Measurements from ENCODE around the gene TPSD1.
"Not testable (repeated sequence)": the region's sequence is repeated elsewhere in the genome, so short reads cannot be mapped to it uniquely, and the experiment has no call there.

The TPSD1 gene

GRCh38 chr16:1255276-1256122, at the start of gene TPSD1:
Gene TPSD1 (plus strand): TSS chr16:1256069. CDS start chr16:1256281, 212 bp downstream.
- not testable (repeated sequence) for DNase-seq (ENCODE audit: insufficient read length, low spot score); FAIRE-seq

GRCh38 chr16:1206326-1206725, 49.5 kb upstream of the TPSD1 start:
- no peak for FAIRE-seq
- no peak for DNase-seq (ENCODE audit: insufficient read length, low spot score)

GRCh38 chr16:1206786-1207185, 49.1 kb upstream of the TPSD1 start:
- FAIRE-seq (no peak), DNase-seq (ENCODE audit: insufficient read length, low spot score) (no peak)

- no peak for DNase-seq (ENCODE audit: insufficient read length, low spot score)
- FAIRE-seq = no peak
Observed at GRCh38 chr16:1208239-1208830, 47.5 kb upstream of the TPSD1 start.

GRCh38 chr16:1209081-1209480, 46.8 kb upstream of the TPSD1 start:
- FAIRE-seq (no peak), DNase-seq (ENCODE audit: insufficient read length, low spot score) (no peak)

- DNase-seq (ENCODE audit: insufficient read length, low spot score) = no peak
Observed at GRCh38 chr16:1210461-1210860, 45.4 kb upstream of the TPSD1 start.

GRCh38 chr16:1211451-1212268, 44.2 kb upstream of the TPSD1 start:
- FAIRE-seq = no peak
- DNase-seq (ENCODE audit: insufficient read length, low spot score) = no peak

More at GRCh38 chr16:1210461-1210860, 45.4 kb upstream of the TPSD1 start:
- no peak for FAIRE-seq

GRCh38 chr16:1212616-1213194, 43.2 kb upstream of the TPSD1 start:
- DNase-seq (ENCODE audit: insufficient read length, low spot score) (no peak), FAIRE-seq (no peak)

GRCh38 chr16:1213231-1213630, 42.6 kb upstream of the TPSD1 start:
- no peak for DNase-seq (ENCODE audit: insufficient read length, low spot score)
- no peak for FAIRE-seq

- FAIRE-seq = no peak
Observed at GRCh38 chr16:1213796-1214372, 42.0 kb upstream of the TPSD1 start.

GRCh38 chr16:1214719-1215118, 41.1 kb upstream of the TPSD1 start:
- FAIRE-seq (no peak), DNase-seq (ENCODE audit: insufficient read length, low spot score) (no peak)

More at GRCh38 chr16:1213796-1214372, 42.0 kb upstream of the TPSD1 start:
- DNase-seq (ENCODE audit: insufficient read length, low spot score) = no peak

GRCh38 chr16:1215574-1216295, 40.1 kb upstream of the TPSD1 start:
- no peak for FAIRE-seq
- no peak for DNase-seq (ENCODE audit: insufficient read length, low spot score)

GRCh38 chr16:1216296-1216619, 39.6 kb upstream of the TPSD1 start:
- DNase-seq (ENCODE audit: insufficient read length, low spot score) = no peak
- no peak for FAIRE-seq

- FAIRE-seq (no peak), DNase-seq (ENCODE audit: insufficient read length, low spot score) (no peak)
Observed at GRCh38 chr16:1216681-1217400, 39.0 kb upstream of the TPSD1 start.

GRCh38 chr16:1217526-1217925, 38.3 kb upstream of the TPSD1 start:
- FAIRE-seq (no peak), DNase-seq (ENCODE audit: insufficient read length, low spot score) (no peak)

- DNase-seq (ENCODE audit: insufficient read length, low spot score) = no peak
- FAIRE-seq = no peak
Observed at GRCh38 chr16:1218061-1218929, 37.6 kb upstream of the TPSD1 start.

GRCh38 chr16:1218930-1219611, 36.8 kb upstream of the TPSD1 start:
- no peak for DNase-seq (ENCODE audit: insufficient read length, low spot score)

More at GRCh38 chr16:1218930-1219611, 36.8 kb upstream of the TPSD1 start:
- no peak for FAIRE-seq

Measured in GM19239 (cell line).